Neural cell (in vitro differentiated cells): ENCODE data around the gene STX1B.
"Not testable (repeated sequence)": the region's sequence is repeated elsewhere in the genome, so short reads cannot be mapped to it uniquely, and the experiment has no call there.

Source experiments
- TAF1 ChIP-seq: IDR thresholded peaks from 2 replicates; pipeline ENCODE4 v1.6.1; 2012; ENCODE audit warnings: low read depth
- TF ChIP-seq, protein P1 (sequence below): fragments of 450-650 bp; IDR thresholded peaks from 2 replicates; pipeline ENCODE4 v1.5.1; 2014; ENCODE audit warnings: antibody characterized with exemption, mild to moderate bottlenecking, moderate library complexity; ENCODE audit not compliant: poor library complexity, severe bottlenecking
- TF ChIP-seq, protein P2 (sequence below): IDR thresholded peaks from 2 replicates; pipeline ENCODE4 v1.6.1; 2012; ENCODE audit warnings: borderline replicate concordance

DNA sequence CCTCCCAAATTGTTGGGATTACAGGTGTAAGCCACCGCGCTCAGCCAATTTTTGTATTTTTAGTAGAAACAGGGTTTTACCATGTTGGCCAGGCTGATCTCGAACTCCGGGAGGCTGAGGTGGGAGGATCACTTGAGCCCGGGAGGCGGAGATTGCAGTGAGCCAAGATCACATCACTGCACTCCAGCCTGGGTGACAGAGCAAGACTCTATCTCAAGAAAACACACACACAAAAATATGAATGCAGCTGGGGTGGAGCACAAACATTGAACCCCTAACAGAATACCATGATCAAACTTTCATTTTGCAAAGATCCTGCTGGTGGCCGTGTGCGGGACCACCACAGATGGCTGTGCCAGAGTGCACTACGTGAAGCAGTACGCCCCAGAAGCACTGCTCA lies 7.3 kb upstream of the STX1B start:
- not testable (repeated sequence) for TF ChIP-seq TAF1
- TF ChIP-seq, protein P1, sequence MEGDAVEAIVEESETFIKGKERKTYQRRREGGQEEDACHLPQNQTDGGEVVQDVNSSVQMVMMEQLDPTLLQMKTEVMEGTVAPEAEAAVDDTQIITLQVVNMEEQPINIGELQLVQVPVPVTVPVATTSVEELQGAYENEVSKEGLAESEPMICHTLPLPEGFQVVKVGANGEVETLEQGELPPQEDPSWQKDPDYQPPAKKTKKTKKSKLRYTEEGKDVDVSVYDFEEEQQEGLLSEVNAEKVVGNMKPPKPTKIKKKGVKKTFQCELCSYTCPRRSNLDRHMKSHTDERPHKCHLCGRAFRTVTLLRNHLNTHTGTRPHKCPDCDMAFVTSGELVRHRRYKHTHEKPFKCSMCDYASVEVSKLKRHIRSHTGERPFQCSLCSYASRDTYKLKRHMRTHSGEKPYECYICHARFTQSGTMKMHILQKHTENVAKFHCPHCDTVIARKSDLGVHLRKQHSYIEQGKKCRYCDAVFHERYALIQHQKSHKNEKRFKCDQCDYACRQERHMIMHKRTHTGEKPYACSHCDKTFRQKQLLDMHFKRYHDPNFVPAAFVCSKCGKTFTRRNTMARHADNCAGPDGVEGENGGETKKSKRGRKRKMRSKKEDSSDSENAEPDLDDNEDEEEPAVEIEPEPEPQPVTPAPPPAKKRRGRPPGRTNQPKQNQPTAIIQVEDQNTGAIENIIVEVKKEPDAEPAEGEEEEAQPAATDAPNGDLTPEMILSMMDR, result not testable (repeated sequence)
- TF ChIP-seq, protein P2, sequence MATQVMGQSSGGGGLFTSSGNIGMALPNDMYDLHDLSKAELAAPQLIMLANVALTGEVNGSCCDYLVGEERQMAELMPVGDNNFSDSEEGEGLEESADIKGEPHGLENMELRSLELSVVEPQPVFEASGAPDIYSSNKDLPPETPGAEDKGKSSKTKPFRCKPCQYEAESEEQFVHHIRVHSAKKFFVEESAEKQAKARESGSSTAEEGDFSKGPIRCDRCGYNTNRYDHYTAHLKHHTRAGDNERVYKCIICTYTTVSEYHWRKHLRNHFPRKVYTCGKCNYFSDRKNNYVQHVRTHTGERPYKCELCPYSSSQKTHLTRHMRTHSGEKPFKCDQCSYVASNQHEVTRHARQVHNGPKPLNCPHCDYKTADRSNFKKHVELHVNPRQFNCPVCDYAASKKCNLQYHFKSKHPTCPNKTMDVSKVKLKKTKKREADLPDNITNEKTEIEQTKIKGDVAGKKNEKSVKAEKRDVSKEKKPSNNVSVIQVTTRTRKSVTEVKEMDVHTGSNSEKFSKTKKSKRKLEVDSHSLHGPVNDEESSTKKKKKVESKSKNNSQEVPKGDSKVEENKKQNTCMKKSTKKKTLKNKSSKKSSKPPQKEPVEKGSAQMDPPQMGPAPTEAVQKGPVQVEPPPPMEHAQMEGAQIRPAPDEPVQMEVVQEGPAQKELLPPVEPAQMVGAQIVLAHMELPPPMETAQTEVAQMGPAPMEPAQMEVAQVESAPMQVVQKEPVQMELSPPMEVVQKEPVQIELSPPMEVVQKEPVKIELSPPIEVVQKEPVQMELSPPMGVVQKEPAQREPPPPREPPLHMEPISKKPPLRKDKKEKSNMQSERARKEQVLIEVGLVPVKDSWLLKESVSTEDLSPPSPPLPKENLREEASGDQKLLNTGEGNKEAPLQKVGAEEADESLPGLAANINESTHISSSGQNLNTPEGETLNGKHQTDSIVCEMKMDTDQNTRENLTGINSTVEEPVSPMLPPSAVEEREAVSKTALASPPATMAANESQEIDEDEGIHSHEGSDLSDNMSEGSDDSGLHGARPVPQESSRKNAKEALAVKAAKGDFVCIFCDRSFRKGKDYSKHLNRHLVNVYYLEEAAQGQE, result not testable (repeated sequence)
